Astrocyte of the cerebellum (primary cell): Measurements from ENCODE around the gene RFX7.

Experiments
- DNase-seq: peaks from one replicate; pipeline ENCODE4 v3.0.0-alpha.2; 2011; ENCODE audit warnings: low read depth
- H3K4me3 ChIP-seq: 2 replicates; pipeline ENCODE4 v1.5.1; 2011; ENCODE audit warnings: mild to moderate bottlenecking, low read depth, low read length, moderate library complexity
- CTCF ChIP-seq: IDR thresholded peaks from 2 replicates; pipeline ENCODE4 v1.5.1; 2012; ENCODE audit warnings: low read length, low read depth, moderate library complexity, mild to moderate bottlenecking; ENCODE audit errors: missing control alignments
- in situ Hi-C: cut with HindIII; loops from 2 replicates; pipeline ENCODE4 v1.10.0; 2017; ENCODE audit warnings: low sequenced_read_pairs

RFX7 gene

GRCh38 chr15:56192659-56193442 lies 50.8 kb downstream of the RFX7 start:
- no peak for DNase-seq
- in situ Hi-C loops = loop anchor here (5.0 kb wide), 1 partner anchor 196 kb away; no protein-coding TSS in a partner anchor
- no peak overlapping the region for H3K4me3 ChIP-seq
- TF ChIP-seq CTCF = no peak

- no peak for TF ChIP-seq CTCF
- in situ Hi-C loops = no loop called here
- no peak overlapping the region for H3K4me3 ChIP-seq
- DNase-seq = no peak
Observed at GRCh38 chr15:56187665-56188064, 56.0 kb downstream of the RFX7 start.

DNA sequence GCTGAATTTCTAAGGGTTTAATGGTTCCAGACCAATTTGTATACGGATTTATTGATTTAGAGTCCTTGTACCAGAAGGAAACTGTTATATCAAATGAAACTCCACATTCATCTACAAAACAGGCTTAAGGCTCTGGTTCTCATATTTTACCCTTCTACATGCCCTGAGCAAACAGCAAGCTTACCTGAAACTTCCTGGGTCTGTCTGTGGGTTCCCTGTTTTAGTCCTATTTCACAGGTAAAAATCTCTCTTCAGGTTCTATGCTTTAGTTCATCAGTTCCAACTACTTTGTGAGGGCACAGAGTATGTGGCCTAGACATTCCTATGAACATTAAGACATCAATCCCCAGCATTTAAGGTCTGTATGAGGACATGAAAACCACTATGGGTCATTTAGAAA lies 57.7 kb downstream of the RFX7 start:
- in situ Hi-C loops = no loop called here
- H3K4me3 ChIP-seq = no peak overlapping the region
- no peak for TF ChIP-seq CTCF
- DNase-seq = no peak

- no peak overlapping the region for H3K4me3 ChIP-seq
- TF ChIP-seq CTCF = no peak
- in situ Hi-C loops = no loop called here
- no peak for DNase-seq
Observed at GRCh38 chr15:56184516-56184915, 59.2 kb downstream of the RFX7 start.

DNA sequence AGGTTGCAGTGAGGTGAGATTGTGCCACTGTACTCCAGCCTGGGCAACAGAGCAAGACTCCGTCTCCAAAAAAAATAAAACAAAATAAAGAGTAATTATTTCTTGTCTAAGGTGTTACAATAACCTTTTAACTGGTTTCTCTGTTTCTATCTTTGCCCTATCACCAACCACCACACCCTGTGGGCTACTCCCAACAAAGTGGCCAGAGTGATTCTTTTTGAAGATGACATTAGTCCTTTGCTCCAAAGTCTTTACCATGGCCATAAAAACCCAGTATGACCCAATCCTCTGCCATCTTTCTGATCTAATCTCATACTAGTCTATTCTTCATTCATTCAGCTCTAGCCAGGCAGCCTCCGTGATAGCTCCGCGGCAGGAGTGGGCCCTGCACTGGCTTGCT lies 62.8 kb downstream of the RFX7 start:
- no peak for TF ChIP-seq CTCF
- in situ Hi-C loops = no loop called here
- DNase-seq = no peak
- no peak overlapping the region for H3K4me3 ChIP-seq

DNA sequence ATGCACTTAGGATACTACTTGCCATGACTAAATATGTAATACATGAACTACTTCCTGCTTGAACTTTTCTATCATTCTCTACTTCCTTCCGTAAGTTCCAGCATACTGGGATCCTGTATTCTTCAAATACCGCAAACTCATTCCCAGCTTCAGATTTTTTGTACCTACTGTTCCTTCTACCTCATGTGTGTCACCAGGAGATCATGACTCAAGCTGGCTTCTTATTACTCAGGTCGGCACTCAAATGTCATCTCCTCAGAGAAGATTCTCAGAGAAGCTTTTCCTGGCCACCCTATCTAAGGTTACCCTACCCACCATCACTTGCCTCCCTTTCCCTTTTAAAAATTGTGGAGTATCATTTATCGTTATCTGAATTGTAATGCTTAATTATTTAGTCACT lies 66.7 kb downstream of the RFX7 start:
- no peak overlapping the region for H3K4me3 ChIP-seq
- TF ChIP-seq CTCF = no peak
- in situ Hi-C loops = no loop called here
- no peak for DNase-seq

GRCh38 chr15:56175788-56176187 lies 67.9 kb downstream of the RFX7 start:
- no peak overlapping the region for H3K4me3 ChIP-seq
- in situ Hi-C loops = no loop called here
- no peak for TF ChIP-seq CTCF
- DNase-seq = no peak
